GM19025 (cell line): ENCODE data around the gene CC2D2A.

Source experiments
- ATAC-seq: cut with Tn5 transposase; IDR thresholded peaks from one replicate; pipeline ENCODE4 v1.9.1; 2021; ENCODE audit warnings: mild to moderate bottlenecking, low read depth, moderate library complexity; ENCODE audit not compliant: unreplicated experiment

CC2D2A gene

GRCh38 chr4:15469402-15470127 is at the start of gene CC2D2A:
TSS of gene CC2D2A (plus strand) at chr4:15469882. CDS start at chr4:15475933, 6,051 bp downstream.
- ATAC-seq = no peak

- no peak for ATAC-seq
These were observed 49.0 kb upstream of the CC2D2A start for GRCh38 chr4:15420642-15421041.

- no peak for ATAC-seq
These were observed 46.4 kb upstream of the CC2D2A start for GRCh38 chr4:15423285-15423711.

GRCh38 chr4:15425520-15425919 is 44.2 kb upstream of the CC2D2A start:
- ATAC-seq = no peak

GRCh38 chr4:15427161-15427560 is 42.5 kb upstream of the CC2D2A start:
- ATAC-seq = no peak

GRCh38 chr4:15427701-15428100 is 42.0 kb upstream of the CC2D2A start, which contains the start of gene C1QTNF7:
TSS of gene C1QTNF7 (plus strand) at chr4:15428033. CDS start at chr4:15435744, 7,711 bp downstream.
- ATAC-seq = no peak

GRCh38 chr4:15428611-15429010 is 41.1 kb upstream of the CC2D2A start:
- ATAC-seq = no peak

GRCh38 chr4:15434091-15434490 is 35.6 kb upstream of the CC2D2A start:
- ATAC-seq = no peak

GRCh38 chr4:15434676-15435075 is 35.0 kb upstream of the CC2D2A start:
- no peak for ATAC-seq

- no peak for ATAC-seq
These were observed 33.2 kb upstream of the CC2D2A start for GRCh38 chr4:15436513-15436912.

GRCh38 chr4:15438939-15439524 is 30.6 kb upstream of the CC2D2A start:
- ATAC-seq = no peak

- no peak for ATAC-seq
These were observed 26.1 kb upstream of the CC2D2A start for GRCh38 chr4:15443371-15444160.

GRCh38 chr4:15444276-15444675 is 25.4 kb upstream of the CC2D2A start:
- no peak for ATAC-seq

- ATAC-seq = no peak
These were observed 24.7 kb upstream of the CC2D2A start for GRCh38 chr4:15444879-15445547.

- ATAC-seq = no peak
These were observed 18.4 kb upstream of the CC2D2A start for GRCh38 chr4:15451181-15451865.

- no peak for ATAC-seq
These were observed 17.6 kb upstream of the CC2D2A start for GRCh38 chr4:15451866-15452765.

GRCh38 chr4:15455290-15455689 is 14.4 kb upstream of the CC2D2A start:
- no peak for ATAC-seq

- ATAC-seq = peak; percentile 86
These were observed 12.1 kb upstream of the CC2D2A start for GRCh38 chr4:15457406-15458201.
